Measurements from ENCODE around the gene CENPN.

DNA sequence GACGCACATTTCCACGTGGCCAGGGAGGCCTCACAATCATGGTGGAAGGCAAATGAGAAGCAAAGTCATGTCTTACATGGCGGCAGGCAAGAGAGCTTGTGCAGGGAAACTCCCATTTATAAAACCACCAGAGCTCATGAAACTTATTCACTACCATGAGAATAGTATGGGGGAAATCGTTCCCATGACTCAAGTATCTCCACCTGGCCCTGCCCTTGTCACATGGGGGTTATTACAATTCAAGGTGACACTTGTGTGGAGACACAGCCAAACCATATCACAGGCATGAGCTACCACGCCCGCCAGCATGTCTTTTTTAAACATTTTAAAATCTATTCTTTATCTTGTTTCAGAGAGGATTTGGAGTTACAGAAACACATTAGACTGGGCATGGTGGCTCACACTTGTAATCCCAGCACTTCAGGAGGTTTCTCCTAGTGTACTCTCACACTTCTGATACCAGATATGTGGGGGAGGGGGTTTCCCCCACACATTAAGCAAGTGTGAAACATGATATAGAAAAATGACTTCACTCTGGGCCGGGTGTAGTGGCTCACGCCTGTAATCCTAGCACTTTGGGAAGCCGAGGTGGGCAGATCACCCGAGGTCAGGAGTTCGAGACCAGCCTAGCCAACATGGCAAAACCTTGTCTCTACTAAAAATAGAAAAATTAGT, 23.1 kb downstream of the CENPN start:
- TF ChIP-seq, protein P1, sequence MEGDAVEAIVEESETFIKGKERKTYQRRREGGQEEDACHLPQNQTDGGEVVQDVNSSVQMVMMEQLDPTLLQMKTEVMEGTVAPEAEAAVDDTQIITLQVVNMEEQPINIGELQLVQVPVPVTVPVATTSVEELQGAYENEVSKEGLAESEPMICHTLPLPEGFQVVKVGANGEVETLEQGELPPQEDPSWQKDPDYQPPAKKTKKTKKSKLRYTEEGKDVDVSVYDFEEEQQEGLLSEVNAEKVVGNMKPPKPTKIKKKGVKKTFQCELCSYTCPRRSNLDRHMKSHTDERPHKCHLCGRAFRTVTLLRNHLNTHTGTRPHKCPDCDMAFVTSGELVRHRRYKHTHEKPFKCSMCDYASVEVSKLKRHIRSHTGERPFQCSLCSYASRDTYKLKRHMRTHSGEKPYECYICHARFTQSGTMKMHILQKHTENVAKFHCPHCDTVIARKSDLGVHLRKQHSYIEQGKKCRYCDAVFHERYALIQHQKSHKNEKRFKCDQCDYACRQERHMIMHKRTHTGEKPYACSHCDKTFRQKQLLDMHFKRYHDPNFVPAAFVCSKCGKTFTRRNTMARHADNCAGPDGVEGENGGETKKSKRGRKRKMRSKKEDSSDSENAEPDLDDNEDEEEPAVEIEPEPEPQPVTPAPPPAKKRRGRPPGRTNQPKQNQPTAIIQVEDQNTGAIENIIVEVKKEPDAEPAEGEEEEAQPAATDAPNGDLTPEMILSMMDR (IDR thresholded peaks at IDR 0.05 in 8 of 11, conservative IDR thresholded peaks at IDR 0.05 in 3 of 11): no peak
- TF ChIP-seq POLR2AphosphoS5 (IDR thresholded peaks at IDR 0.05): no peak
